HepG2 (cell line): ENCODE data around the gene ZNHIT1. TPM values are rescaled to one million over a fixed set of nuclear protein-coding genes. Genes with fewer than 3 reads are reported as not detected.

Source experiments
- ATAC-seq: fragments of 200-7000 bp; cut with Tn5 transposase; 3 replicates; pipeline ENCODE4 v1.9.1; 2020; ENCODE audit warnings: mild to moderate bottlenecking, moderate library complexity
- BruUV-seq: library from RNA; stranded (reverse); fragments of 400-500 nt; replicated peaks from 2 replicates; lab custom pipeline; 2021; lab: Mats Ljungman, UMichigan
- CTCF ChIA-PET: fragments of 300-600 bp; formaldehyde crosslinking; extraction: SDS; loops from one replicate; lab custom pipeline; 2021; ENCODE audit warnings: low total read pairs, inconsistent platforms, low intra/inter-chr PET ratio; lab: Yijun Ruan, JAX
- POLR2A ChIA-PET: fragments of 350-600 bp; sonication (Branson Sonifier 250); formaldehyde crosslinking; loops from one replicate; lab custom pipeline; 2020; ENCODE audit warnings: antibody characterized with exemption, inconsistent platforms; lab: Yijun Ruan, JAX
- DNase-seq: peaks from one replicate; pipeline ENCODE4 v3.0.0-alpha.2; 2015; ENCODE audit warnings: low spot score
- FAIRE-seq: peaks from 3 replicates; lab custom pipeline; 2011; peaks lifted over from hg19 to GRCh38; lab: Jason Lieb, UNC
- H2AFZ ChIP-seq: one replicate; pipeline ENCODE4 v1.6.1; 2011; ENCODE audit warnings: low read length, inconsistent platforms
- H3K27ac ChIP-seq: fragments of 300-600 bp; 3 replicates; pipeline ENCODE4 v1.8.0; 2011; ENCODE audit warnings: mixed run types, mild to moderate bottlenecking, mixed read lengths, low read length, inconsistent platforms; ENCODE audit not compliant: insufficient read depth; ENCODE audit errors: extremely low read length
- H3K27me3 ChIP-seq, 2 experiments: fragments of 200-600 bp in 1 of 2; 2 replicates in 1 of 2; 3 replicates in 1 of 2; pipeline versions ENCODE4 v1.6.0 to v1.8.0; 2011; ENCODE audit warnings: low read length in 2 of 2, mild to moderate bottlenecking in 2 of 2, moderate library complexity in 2 of 2, inconsistent platforms in 1 of 2; ENCODE audit not compliant: insufficient read depth in 2 of 2, control insufficient read depth in 1 of 2
- H3K36me3 ChIP-seq, 2 experiments: fragments of 200-600 bp in 1 of 2; replicated peaks in 1 of 2; 2 replicates in 1 of 2; 3 replicates in 1 of 2; pipeline versions ENCODE4 v1.5.1 to v1.8.0; 2011; ENCODE audit warnings: low read length in 2 of 2, inconsistent platforms in 1 of 2; ENCODE audit not compliant: insufficient read depth in 2 of 2, control insufficient read depth in 1 of 2
- H3K4me1 ChIP-seq: 2 replicates; pipeline ENCODE4 v1.5.1; 2012; ENCODE audit warnings: low read length, inconsistent platforms; ENCODE audit not compliant: insufficient read depth
- H3K4me2 ChIP-seq: 2 replicates; pipeline ENCODE4 v1.6.0; 2011; ENCODE audit warnings: low read depth, low read length, inconsistent platforms
- H3K4me3 ChIP-seq, 3 experiments: fragments of 200-600 bp in 1 of 3; sonication (generic), shearing (Covaris generic) in 1 of 3; replicated peaks in 1 of 3; 2 replicates each; pipeline ENCODE4 v1.5.1; 2011 to 2016; ENCODE audit warnings: low read length in 3 of 3, inconsistent platforms in 2 of 3, low read depth in 2 of 3, mild to moderate bottlenecking in 2 of 3, control low read depth in 1 of 3, mixed read lengths in 1 of 3; ENCODE audit not compliant: insufficient read depth in 1 of 3
- H3K79me2 ChIP-seq: one replicate; pipeline ENCODE4 v1.6.1; 2011; ENCODE audit warnings: low read length, inconsistent platforms; ENCODE audit not compliant: insufficient read depth
- H3K9ac ChIP-seq: 2 replicates; pipeline ENCODE4 v1.6.0; 2011; ENCODE audit warnings: mild to moderate bottlenecking, low read depth, low read length, inconsistent platforms; ENCODE audit not compliant: insufficient read depth
- H3K9me3 ChIP-seq: 2 replicates; pipeline ENCODE4 v1.5.1; 2012; ENCODE audit warnings: mild to moderate bottlenecking, low read length
- H4K20me1 ChIP-seq: 2 replicates; pipeline ENCODE4 v1.6.0; 2011; ENCODE audit warnings: inconsistent platforms, mild to moderate bottlenecking, low read length, moderate library complexity; ENCODE audit not compliant: insufficient read depth
- ARNT2 ChIP-seq: sonication (generic); formaldehyde crosslinking; IDR thresholded peaks from 2 replicates; pipeline ENCODE4 v1.8.0; 2022; ENCODE audit warnings: mild to moderate bottlenecking, low read depth, missing genetic modification reagents, moderate library complexity
- CSRNP2 ChIP-seq: sonication (generic); formaldehyde crosslinking; conservative IDR thresholded peaks from 2 replicates; pipeline ENCODE4 v1.8.0; 2022; ENCODE audit warnings: low read depth, missing genetic modification reagents
- ERF ChIP-seq: IDR thresholded peaks from 2 replicates; pipeline ENCODE4 v1.6.1; 2018; ENCODE audit warnings: missing biosample characterization, missing genetic modification reagents
- FOSL2 ChIP-seq: sonication (generic); formaldehyde crosslinking; IDR thresholded peaks from 2 replicates; pipeline ENCODE4 v1.4.0; 2020; ENCODE audit warnings: missing genetic modification reagents
- FOXC1 ChIP-seq: sonication (generic); formaldehyde crosslinking; IDR thresholded peaks from 2 replicates; pipeline ENCODE4 v1.8.0; 2022; ENCODE audit warnings: mild to moderate bottlenecking, missing genetic modification reagents, borderline replicate concordance
- FOXK2 ChIP-seq: fragments of 450-650 bp; IDR thresholded peaks from 2 replicates; pipeline ENCODE4 v1.6.1; 2016
- GZF1 ChIP-seq: sonication (generic); formaldehyde crosslinking; IDR thresholded peaks from 2 replicates; pipeline ENCODE4 v1.5.1; 2020; ENCODE audit warnings: mild to moderate bottlenecking, missing genetic modification reagents
- HNF1A ChIP-seq, 2 experiments: sonication (generic) in 1 of 2; formaldehyde crosslinking in 1 of 2; IDR thresholded peaks; 2 replicates each; pipeline versions ENCODE4 v1.4.0 to v1.6.1; 2016 to 2020; ENCODE audit warnings: borderline replicate concordance in 1 of 2, low read depth in 1 of 2, mild to moderate bottlenecking in 1 of 2, missing genetic modification reagents in 1 of 2
- KDM2A ChIP-seq: sonication (generic); formaldehyde crosslinking; IDR thresholded peaks from 2 replicates; pipeline ENCODE4 v1.4.0; 2020; ENCODE audit warnings: low read depth, missing genetic modification reagents, borderline replicate concordance
- NAIF1 ChIP-seq: sonication (generic); formaldehyde crosslinking; IDR thresholded peaks from 2 replicates; pipeline ENCODE4 v1.5.0; 2020; ENCODE audit warnings: mild to moderate bottlenecking, missing genetic modification reagents, borderline replicate concordance
- PHF5A ChIP-seq: IDR thresholded peaks from one replicate; pipeline ENCODE4 v1.6.1; 2018; ENCODE audit warnings: low read depth, missing genetic modification reagents; ENCODE audit not compliant: unreplicated experiment
- POGZ ChIP-seq: sonication (generic); formaldehyde crosslinking; IDR thresholded peaks from 2 replicates; pipeline ENCODE4 v1.4.0; 2020; ENCODE audit warnings: mild to moderate bottlenecking, missing genetic modification reagents
- SNAI1 ChIP-seq: sonication (generic); formaldehyde crosslinking; IDR thresholded peaks from 2 replicates; pipeline ENCODE4 v1.5.0; 2020; ENCODE audit warnings: mild to moderate bottlenecking, missing genetic modification reagents, borderline replicate concordance
- SOX6 ChIP-seq, 2 experiments: fragments of 450-650 bp in 1 of 2; sonication (generic) in 1 of 2; formaldehyde crosslinking in 1 of 2; IDR thresholded peaks; 2 replicates each; pipeline versions ENCODE4 v1.4.0 to v1.6.1; 2017 to 2020; ENCODE audit warnings: antibody characterized with exemption in 1 of 2, mild to moderate bottlenecking in 1 of 2, missing genetic modification reagents in 1 of 2
- XRCC5 ChIP-seq: fragments of 200-400 bp; formaldehyde crosslinking; optimal IDR thresholded peaks from 2 replicates; pipeline ENCODE3; 2017; ENCODE audit warnings: mild to moderate bottlenecking, low read length
- ZNF605 ChIP-seq: sonication (generic); formaldehyde crosslinking; IDR thresholded peaks from 2 replicates; pipeline ENCODE4 v1.8.0; 2022; ENCODE audit warnings: mild to moderate bottlenecking, missing genetic modification reagents
- ZNF7 ChIP-seq: IDR thresholded peaks from 2 replicates; pipeline ENCODE4 v1.6.1; 2016; ENCODE audit warnings: missing biosample characterization, missing genetic modification reagents
- WGBS: methylation state at CpG from one replicate; pipeline ENCODE4 v1.1.6; 2017; ENCODE audit warnings: low lambda C conversion rate; 5-methylcytosine and 5-hydroxymethylcytosine counted together
- in situ Hi-C: cut with HindIII; loops from 2 replicates; pipeline ENCODE4 v1.10.0; 2017; ENCODE audit warnings: low pct_unique_long_range_greater_than_20kb; ENCODE audit not compliant: extremely low pct_ligation_motif_present
- intact Hi-C: fragments of 100-400 bp; cut with micrococcal nuclease; formaldehyde crosslinking; loops from one replicate; pipeline ENCODE4 v1.10.0; 2022; ENCODE audit not compliant: unreplicated experiment
- polyA plus RNA-seq, 8 experiments: library from polyadenylated mRNA; depleted of rRNA in 3 of 8; stranded (reverse) in 7 of 8; unstranded in 1 of 8; fragments of >200 nt; fragmentation: Illumina TruSeq in 4 of 8; extraction: Trizol in 4 of 8; gene quantifications; 2 replicates each; pipeline versions ENCODE4 v1.2.1 to v1.2.3, GENCODE V29; 2011 to 2016; ENCODE audit warnings: low read depth in 4 of 8, missing spikeins in 1 of 8, mixed read lengths in 1 of 8; ENCODE audit not compliant: insufficient read depth in 1 of 8
- total RNA-seq, 5 experiments: library from RNA; depleted of rRNA; stranded (reverse); fragments of >200 nt; fragmentation: Illumina TruSeq; extraction: Trizol; gene quantifications; 2 replicates each; pipeline ENCODE4 v1.2.3, GENCODE V29; 2016; ENCODE audit warnings: low read depth in 1 of 5

ZNHIT1 gene
- total and polyA plus RNA-seq, 2 of the 13 experiments (the other 11 are each of a cell fraction or from before 2014, with no cell fraction given) = 32.5 to 64.5 TPM

- Histone ChIP-seq H3K4me1 (peaks cover 44% of the 10 kb centered on the region), H3K36me3 (peaks cover 4 to 16% of the 10 kb centered on the region in 2 experiments; a peak in 4 of 5 replicates), H3K79me2 (peaks cover 29% of the 10 kb centered on the region), H3K9ac (peak overlapping the region; percentile 86), H2AFZ (no peak overlapping the region), H4K20me1 (no peaks in the 10 kb centered on the region), H3K4me3 (peak overlapping the region; percentile 82 to 95 (median 83)), H3K4me2 (peak overlapping the region; percentile 91), H3K27ac (peak overlapping the region; percentile 84), H3K27me3 (no peaks in the 10 kb centered on the region; a peak in 1 of 5 replicates), H3K9me3 (no peaks in the 10 kb centered on the region)
- DNase-seq (no peak), FAIRE-seq (peak; percentile 28), ATAC-seq (peak; percentile 54)
- CTCF ChIA-PET = interaction anchor here (1.0 kb wide), 1 partner anchor 25 kb away, joined by 3 read pairs; no protein-coding TSS in a partner anchor
- intact Hi-C loops = loop anchor here (1.0 kb wide), 1 partner anchor 26 kb away; no protein-coding TSS in a partner anchor
- BruUV-seq = TSS peak; percentile 81
- POLR2A ChIA-PET = interaction anchor here (0.6 to 11.2 kb wide), 22 partner anchors 11 to 1039 kb away, joined by 3 to 202 read pairs (median 6); partner anchors contain the start of genes CLDN15, FIS1, IFT22 and MOGAT3
- in situ Hi-C loops = no loop called here
- WGBS = 1% methylated on average over 24 of the region's 26 CpGs
- peak; percentile 30; the same call in 1 of the 2 replicates for TF ChIP-seq FOXK2
- TF ChIP-seq SOX6 (IDR thresholded peaks at IDR 0.05) = no peak
- TF ChIP-seq SOX6 (CRISPR knock-in tag; IDR thresholded peaks at IDR 0.05) = 0 out of 2 replicates have a peak, but pooled peaks have one; percentile 23
- TF ChIP-seq ERF (CRISPR knock-in tag) = no peak
- peak; percentile 75; the same call in 1 of the 2 replicates for TF ChIP-seq FOXC1
- no peak; the same call in 1 of the 2 replicates for TF ChIP-seq FOSL2 (CRISPR knock-in tag)
- TF ChIP-seq KDM2A (CRISPR knock-in tag) = peak; percentile 14; the same call in 1 of the 2 replicates
- peak; percentile 59 for TF ChIP-seq XRCC5
- no peak for TF ChIP-seq SNAI1 (CRISPR knock-in tag)
- peak; percentile 1 for TF ChIP-seq PHF5A (CRISPR knock-in tag)
- TF ChIP-seq ZNF7 (CRISPR knock-in tag) = no peak
- TF ChIP-seq HNF1A (IDR thresholded peaks at IDR 0.05; ENCODE audit: low read depth) = peak; percentile 95
- peak; percentile 98 for TF ChIP-seq HNF1A (CRISPR knock-in tag; IDR thresholded peaks at IDR 0.05; ENCODE audit: borderline replicate concordance)
- peak; percentile 60 for TF ChIP-seq ZNF605 (CRISPR knock-in tag)
- TF ChIP-seq NAIF1 = 0 out of 2 replicates have a peak, but pooled peaks have one; percentile 21
- peak; percentile 57 for TF ChIP-seq POGZ (CRISPR knock-in tag)
- peak; percentile 56 for TF ChIP-seq GZF1
- peak; percentile 43; the same call in 1 of the 2 replicates for TF ChIP-seq ARNT2
- TF ChIP-seq CSRNP2 (CRISPR knock-in tag) = no peak
Observed at GRCh38 chr7:101218236-101219125, 516 bp downstream of the ZNHIT1 start.
